Fibroblast of lung (primary cell): Measurements from ENCODE around the gene UXS1.

ENCODE experiments used
- EZH2 ChIP-seq: IDR thresholded peaks from 2 replicates; pipeline ENCODE4 v1.5.1; 2012; ENCODE audit warnings: low read length, control low read depth, mild to moderate bottlenecking; ENCODE audit errors: missing control alignments
- TF ChIP-seq, protein P1 (sequence below), 2 donors: IDR thresholded peaks in 1 of 2; conservative IDR thresholded peaks in 1 of 2; 1 replicate in 1 of 2; 2 replicates in 1 of 2; pipeline ENCODE4 v1.5.1; 2011 to 2012; ENCODE audit warnings: low read length in 2 of 2, control low read depth in 1 of 2, inconsistent platforms in 1 of 2, low read depth in 1 of 2, mild to moderate bottlenecking in 1 of 2

DNA sequence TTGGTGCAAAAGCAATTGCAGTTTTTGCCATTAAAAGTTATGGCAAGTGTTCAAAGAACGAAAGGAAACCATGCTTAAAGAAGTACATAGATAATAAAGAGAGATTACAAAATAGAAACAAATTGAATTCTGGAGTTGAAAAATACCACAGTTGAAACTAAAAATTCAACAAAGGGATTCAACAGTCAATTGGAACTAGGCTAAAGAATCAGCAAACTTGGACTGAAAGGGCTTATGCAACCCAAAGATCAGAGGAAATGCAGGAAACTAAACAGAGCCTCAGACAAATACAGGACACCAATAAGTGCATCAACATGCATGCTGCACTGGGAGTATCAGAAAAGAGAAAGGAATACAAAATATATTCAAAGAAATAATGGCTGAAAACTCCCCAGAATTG, 40.3 kb downstream of the UXS1 start:
- TF ChIP-seq, protein P1, sequence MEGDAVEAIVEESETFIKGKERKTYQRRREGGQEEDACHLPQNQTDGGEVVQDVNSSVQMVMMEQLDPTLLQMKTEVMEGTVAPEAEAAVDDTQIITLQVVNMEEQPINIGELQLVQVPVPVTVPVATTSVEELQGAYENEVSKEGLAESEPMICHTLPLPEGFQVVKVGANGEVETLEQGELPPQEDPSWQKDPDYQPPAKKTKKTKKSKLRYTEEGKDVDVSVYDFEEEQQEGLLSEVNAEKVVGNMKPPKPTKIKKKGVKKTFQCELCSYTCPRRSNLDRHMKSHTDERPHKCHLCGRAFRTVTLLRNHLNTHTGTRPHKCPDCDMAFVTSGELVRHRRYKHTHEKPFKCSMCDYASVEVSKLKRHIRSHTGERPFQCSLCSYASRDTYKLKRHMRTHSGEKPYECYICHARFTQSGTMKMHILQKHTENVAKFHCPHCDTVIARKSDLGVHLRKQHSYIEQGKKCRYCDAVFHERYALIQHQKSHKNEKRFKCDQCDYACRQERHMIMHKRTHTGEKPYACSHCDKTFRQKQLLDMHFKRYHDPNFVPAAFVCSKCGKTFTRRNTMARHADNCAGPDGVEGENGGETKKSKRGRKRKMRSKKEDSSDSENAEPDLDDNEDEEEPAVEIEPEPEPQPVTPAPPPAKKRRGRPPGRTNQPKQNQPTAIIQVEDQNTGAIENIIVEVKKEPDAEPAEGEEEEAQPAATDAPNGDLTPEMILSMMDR (conservative IDR thresholded peaks at IDR 0.05 in 1 of 2, IDR thresholded peaks at IDR 0.05 in 1 of 2; ENCODE audit: low read depth in 1 of 2, low read length in 2 of 2) = no peak
- no peak for TF ChIP-seq EZH2
